ENCODE results near the gene PTPN13. TPM values are rescaled to one million over a fixed set of nuclear protein-coding genes. Genes with fewer than 3 reads are reported as not detected.

PTPN13 gene
- total and polyA plus RNA-seq, 12 donors = 0.70 to 5.5 (median 2.7) TPM

DNA sequence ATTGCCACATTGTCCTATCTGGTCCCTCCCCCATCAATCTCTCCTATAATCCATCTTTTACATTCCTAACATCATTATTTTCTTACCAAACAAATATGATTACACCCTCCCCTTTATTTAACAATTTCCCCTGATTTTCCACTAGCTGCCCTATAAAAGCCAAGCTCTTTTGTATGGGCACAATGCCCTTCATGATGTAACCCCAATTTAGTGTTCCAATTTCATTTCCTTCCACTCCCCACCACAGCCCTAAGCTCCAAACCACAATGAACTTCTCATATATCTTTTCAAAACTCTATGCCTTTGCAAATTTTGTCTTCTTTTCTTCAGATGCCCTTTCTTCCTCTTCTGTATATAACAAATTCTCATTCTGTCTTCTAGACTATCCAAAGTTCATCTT, 39.5 kb upstream of the PTPN13 start:
- intact Hi-C loops (cut with DNase I) = no loop called here
- peaks cover 0 to 30% (median 0%) of the 10 kb centered on the region in 9 donors for H3K4me1 ChIP-seq
- DNase-seq (no peak), ATAC-seq (peak in 1 of 8 donors; percentile 29)
- H3K4me3 ChIP-seq = no peak overlapping the region
- TF ChIP-seq, protein P1, sequence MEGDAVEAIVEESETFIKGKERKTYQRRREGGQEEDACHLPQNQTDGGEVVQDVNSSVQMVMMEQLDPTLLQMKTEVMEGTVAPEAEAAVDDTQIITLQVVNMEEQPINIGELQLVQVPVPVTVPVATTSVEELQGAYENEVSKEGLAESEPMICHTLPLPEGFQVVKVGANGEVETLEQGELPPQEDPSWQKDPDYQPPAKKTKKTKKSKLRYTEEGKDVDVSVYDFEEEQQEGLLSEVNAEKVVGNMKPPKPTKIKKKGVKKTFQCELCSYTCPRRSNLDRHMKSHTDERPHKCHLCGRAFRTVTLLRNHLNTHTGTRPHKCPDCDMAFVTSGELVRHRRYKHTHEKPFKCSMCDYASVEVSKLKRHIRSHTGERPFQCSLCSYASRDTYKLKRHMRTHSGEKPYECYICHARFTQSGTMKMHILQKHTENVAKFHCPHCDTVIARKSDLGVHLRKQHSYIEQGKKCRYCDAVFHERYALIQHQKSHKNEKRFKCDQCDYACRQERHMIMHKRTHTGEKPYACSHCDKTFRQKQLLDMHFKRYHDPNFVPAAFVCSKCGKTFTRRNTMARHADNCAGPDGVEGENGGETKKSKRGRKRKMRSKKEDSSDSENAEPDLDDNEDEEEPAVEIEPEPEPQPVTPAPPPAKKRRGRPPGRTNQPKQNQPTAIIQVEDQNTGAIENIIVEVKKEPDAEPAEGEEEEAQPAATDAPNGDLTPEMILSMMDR (IDR thresholded peaks at IDR 0.05) = no peak
- peak overlapping the region in 1 of 10 donors; percentile 4 for H3K27ac ChIP-seq
- peaks cover 0 to 10% (median 0%) of the 10 kb centered on the region in 7 donors for H3K27me3 ChIP-seq
- H3K36me3 ChIP-seq = no peaks in the 10 kb centered on the region
- no peaks in the 10 kb centered on the region for H3K9me3 ChIP-seq

DNA sequence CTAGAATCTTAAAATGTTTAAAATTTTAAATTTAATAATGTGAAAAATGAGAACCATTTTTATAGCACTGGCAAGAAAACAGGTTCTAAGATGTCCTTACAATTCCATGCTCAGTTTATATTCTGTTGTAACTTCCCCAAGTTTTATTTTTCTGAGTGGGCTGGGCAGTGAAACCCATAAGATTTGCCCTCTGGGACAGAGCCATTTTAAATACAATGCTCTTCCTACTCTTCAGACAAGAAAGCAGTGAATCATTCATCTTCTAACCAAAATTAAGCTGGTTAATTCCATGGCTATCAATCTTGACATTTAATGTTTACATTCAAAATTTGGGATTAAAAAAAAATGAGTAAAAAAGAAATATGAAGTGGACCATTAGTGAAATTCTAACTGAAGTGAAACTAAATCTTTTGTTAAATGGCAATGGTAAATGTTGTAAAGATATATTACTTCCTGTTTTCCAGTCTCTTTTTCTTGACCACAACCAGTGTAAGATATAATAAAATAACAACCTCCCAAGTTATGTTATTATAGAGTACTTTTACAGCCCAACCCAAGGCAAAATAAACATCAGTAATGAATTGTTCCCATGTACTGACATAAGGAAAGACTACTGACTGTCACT, 37.2 kb upstream of the PTPN13 start:
- intact Hi-C loops (cut with DNase I) = no loop called here
- no peak for DNase-seq
- H3K4me3 ChIP-seq = no peak overlapping the region
- peak overlapping the region in 1 of 10 donors; percentile 17 for H3K27ac ChIP-seq
- TF ChIP-seq, protein P1 (IDR thresholded peaks at IDR 0.05) = no peak
- H3K4me1 ChIP-seq = peaks cover 0 to 30% (median 0%) of the 10 kb centered on the region in 9 donors
- H3K9me3 ChIP-seq = no peaks in the 10 kb centered on the region
- H3K27me3 ChIP-seq = peaks cover 0 to 10% (median 0%) of the 10 kb centered on the region in 7 donors
- ATAC-seq = no peak
- no peaks in the 10 kb centered on the region for H3K36me3 ChIP-seq

DNA sequence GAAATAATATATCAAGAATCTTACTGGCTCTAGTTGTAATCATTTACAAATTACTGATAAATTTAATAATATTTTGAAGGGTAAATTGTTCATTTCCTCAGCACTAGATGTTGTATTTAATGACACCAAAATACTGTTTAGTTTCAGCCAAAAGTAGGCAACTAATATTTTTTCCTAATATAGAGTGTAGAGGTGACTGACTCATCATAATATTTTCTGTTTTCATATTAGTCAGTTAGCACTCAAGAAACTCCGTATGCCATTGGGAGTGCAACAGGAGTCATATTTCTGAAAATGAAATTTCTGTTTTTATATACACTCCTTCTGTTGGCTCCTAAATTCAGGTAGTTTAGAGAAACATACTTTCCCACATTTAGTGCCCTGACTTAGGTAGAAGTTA, 36.6 kb upstream of the PTPN13 start:
- intact Hi-C loops (cut with DNase I) = no loop called here
- ATAC-seq (no peak), DNase-seq (no peak)
- H3K9me3 ChIP-seq = no peaks in the 10 kb centered on the region
- H3K4me3 ChIP-seq = no peak overlapping the region
- WGBS, 2 donors = 72 to 79% methylated on average over 1 of the region's 1 CpG
- H3K36me3 ChIP-seq = no peaks in the 10 kb centered on the region
- peaks cover 0 to 10% (median 0%) of the 10 kb centered on the region in 7 donors for H3K27me3 ChIP-seq
- TF ChIP-seq, protein P1 (IDR thresholded peaks at IDR 0.05) = no peak
- H3K4me1 ChIP-seq = peaks cover 0 to 30% (median 0%) of the 10 kb centered on the region in 9 donors
- peak overlapping the region in 1 of 10 donors; percentile 17 for H3K27ac ChIP-seq

DNA sequence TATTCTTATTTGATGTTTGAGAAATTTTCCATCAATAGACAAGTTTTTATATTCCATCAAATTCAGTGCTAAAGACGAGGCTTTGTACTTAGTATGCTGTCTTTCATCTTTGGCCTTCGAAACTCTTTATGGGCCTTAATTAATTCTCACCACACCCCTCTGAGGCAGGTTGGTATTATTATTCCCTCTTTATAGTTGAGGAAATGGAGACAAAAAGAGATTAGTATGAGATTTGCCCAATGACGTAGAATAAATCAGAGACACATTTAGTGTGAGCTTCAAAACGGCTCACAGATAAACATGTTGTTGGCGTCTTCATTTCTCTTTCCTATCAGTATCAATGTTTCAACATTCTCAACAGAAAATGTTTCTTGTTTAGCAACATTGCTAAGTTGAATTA, 35.9 kb upstream of the PTPN13 start:
- H3K27me3 ChIP-seq = peaks cover 0 to 7% (median 0%) of the 10 kb centered on the region in 7 donors
- TF ChIP-seq, protein P1 (IDR thresholded peaks at IDR 0.05) = no peak
- H3K9me3 ChIP-seq = no peaks in the 10 kb centered on the region
- 89 to 92% methylated on average over 5 of the region's 5 CpGs for WGBS, 2 donors
- ATAC-seq (no peak), DNase-seq (no peak)
- no peak overlapping the region for H3K27ac ChIP-seq
- H3K4me3 ChIP-seq = no peak overlapping the region
- H3K36me3 ChIP-seq = no peaks in the 10 kb centered on the region
- H3K4me1 ChIP-seq = peaks cover 0 to 30% (median 0%) of the 10 kb centered on the region in 9 donors
- intact Hi-C loops (cut with DNase I) = no loop called here

Data from heart right ventricle (tissue), 16 donors.